UCSD-AML1 (cell line): ENCODE measurements around the gene PARVB.

Source experiments
- DNase-seq: peaks from one replicate; lab custom pipeline; 2025; ENCODE audit not compliant: unreplicated experiment; lab: John Stamatoyannopoulos, UW

The PARVB gene

GRCh38 chr22:44209343-44209742, 185.2 kb downstream of the PARVB start:
- DNase-seq = no peak

- no peak for DNase-seq
These were observed 186.6 kb downstream of the PARVB start for GRCh38 chr22:44210722-44211121.

- no peak for DNase-seq
These were observed 187.3 kb downstream of the PARVB start for GRCh38 chr22:44211256-44211945.

DNA sequence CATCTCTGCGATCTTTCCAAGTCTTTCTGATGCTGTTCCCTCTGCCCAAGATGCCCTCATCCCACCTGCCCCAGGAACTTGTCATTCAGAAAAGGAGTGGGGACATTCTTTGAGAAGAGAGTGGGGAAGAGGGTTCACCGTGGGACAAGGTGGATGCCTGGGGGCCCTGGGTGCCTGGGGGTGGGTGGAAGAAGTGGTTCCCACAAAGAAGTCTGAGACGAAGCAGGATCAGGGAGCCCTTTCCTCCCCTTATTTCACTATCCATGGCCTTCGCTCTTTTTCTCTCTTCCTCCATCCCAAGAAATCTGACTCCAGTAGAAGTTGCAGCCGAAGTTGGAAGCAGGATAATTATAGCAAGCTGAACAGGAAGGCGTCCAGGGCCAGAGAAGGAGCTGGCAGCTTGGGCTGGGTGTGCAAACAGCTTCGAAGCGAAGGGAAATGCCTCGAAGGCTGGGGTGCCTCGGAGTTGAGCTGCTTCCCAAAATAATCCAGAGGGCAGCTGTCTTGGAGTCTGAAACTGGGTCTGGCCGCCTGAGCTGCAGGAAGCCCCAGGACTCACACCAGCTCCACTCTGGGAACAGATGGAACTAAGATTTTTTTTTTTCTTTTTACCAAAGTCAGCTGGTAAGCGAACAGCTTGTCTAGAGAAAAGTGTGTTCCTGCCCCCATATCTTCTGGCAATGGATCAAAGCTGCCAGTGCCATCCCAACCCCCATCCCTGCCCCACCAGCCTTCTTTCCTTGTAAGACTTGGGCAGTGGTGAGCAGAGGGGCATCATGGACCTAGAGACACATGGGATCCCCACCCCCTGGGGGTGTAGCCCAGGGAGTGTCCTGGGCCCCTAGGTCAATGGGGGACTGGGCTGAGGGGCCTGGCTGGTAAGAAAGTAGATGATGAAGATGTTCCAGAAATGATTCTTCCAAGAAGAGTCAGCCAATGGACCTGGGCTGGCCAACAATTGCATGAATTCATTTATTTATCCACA, 188.1 kb downstream of the PARVB start:
- no peak for DNase-seq

GRCh38 chr22:44212936-44213335, 188.8 kb downstream of the PARVB start:
- DNase-seq = no peak

DNA sequence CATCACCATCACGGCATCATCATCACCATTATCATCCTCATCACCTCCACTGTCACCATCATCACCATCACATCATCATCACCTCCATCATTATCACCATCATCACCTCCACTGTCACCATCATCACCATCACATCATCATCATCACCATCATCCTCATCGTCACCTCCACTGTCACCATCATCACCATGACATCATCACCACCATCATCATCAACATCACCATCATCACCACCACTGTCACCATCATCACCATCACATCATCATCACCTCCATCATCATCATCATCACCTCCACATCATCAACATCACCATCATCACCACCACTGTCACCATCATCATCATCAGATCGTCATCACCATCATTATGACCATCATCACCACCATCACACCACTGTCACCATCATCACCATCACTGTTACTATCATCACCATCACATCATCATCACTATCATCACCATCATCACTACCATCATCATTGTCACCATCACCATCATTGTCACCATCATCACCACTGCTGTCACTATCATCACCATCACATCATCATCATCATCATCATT, 189.5 kb downstream of the PARVB start:
- no peak for DNase-seq

DNA sequence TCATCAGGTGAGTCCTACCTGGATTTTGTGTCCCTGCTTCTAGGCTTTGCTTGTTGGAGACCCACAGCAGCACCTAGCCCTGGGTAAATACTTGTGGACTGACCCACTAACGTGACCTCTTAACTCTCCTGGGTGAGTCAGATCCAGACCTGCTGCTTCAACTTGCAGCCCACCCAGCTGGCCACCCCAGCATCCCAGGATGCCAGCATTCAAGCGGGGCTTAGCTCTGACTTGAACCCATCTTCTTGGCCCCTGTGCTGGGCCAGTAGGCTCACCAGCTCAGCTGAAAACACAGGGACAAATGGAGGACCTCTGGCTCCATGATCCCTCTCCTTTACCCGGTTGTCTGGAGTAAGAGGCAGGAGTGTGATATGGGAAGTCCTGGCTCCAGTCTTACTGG, 190.1 kb downstream of the PARVB start:
- DNase-seq = no peak

- DNase-seq = no peak
These were observed 190.7 kb downstream of the PARVB start for GRCh38 chr22:44214764-44215163.

DNA sequence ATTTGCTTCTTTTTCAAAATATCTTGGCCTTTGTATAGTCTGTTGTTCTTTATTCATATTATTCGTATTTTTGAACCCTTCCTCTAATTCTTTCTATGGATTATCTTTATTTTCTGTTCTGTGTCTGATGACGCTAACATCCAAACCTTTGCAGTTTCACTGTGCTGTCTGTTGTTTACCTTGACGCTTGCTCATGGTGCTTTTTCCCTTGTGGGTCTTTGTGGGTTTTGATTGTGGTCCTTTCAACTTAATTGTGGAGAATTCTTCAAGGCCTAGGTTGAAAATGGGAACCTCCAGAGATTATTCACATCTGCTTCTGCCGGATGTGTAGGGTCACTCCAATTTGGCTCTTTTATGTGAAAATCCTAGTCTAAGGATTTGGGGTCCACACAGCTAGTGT, 191.2 kb downstream of the PARVB start:
- no peak for DNase-seq

GRCh38 chr22:44217346-44217745, 193.2 kb downstream of the PARVB start:
- no peak for DNase-seq

- DNase-seq = no peak
These were observed 194.0 kb downstream of the PARVB start for GRCh38 chr22:44218071-44218470.

GRCh38 chr22:44219101-44219870, 195.2 kb downstream of the PARVB start:
- DNase-seq = no peak

- no peak for DNase-seq
These were observed 196.9 kb downstream of the PARVB start for GRCh38 chr22:44220727-44221680.

DNA sequence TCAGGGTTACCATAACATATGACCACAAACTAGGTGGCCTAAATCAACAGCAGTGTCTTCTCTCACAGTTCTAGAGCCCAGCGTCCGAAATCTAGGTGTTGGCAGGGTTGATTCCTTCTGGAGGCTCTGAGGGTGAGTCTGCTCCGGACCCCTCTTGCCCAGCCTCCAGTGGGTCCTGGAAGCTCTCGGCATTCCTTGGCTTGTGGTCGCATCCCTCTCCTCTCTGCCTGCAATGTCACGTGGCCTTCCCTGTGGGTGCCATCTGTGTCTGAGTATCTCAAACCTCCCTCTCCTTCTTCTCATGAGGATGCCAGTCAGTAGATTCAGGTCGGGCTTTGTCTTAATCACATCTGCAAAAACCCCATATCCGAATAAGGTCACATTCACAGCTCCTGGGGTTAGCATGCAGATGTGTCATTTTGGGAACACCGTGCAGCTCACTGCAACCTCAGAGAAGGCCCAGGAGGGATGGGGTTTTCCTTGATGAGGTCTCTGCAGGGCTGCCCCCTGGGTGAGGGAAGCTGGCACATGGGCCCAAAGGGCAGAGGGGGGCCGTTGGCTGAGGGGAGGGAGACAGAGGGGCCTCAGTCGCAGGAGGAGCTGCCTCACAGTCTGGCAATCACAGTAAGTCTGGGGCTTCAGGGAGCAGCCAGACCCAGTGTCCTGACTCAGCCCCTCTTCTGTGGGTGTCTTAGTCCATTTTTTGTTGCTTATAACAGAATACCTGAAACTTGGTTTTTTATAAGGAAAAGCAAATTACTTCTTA, 197.8 kb downstream of the PARVB start:
- DNase-seq = no peak
